Measurements from ENCODE around the gene GLI2. TPM values are rescaled to one million over a fixed set of nuclear protein-coding genes. Genes with fewer than 3 reads are reported as not detected.

Gene GLI2
- total and polyA plus RNA-seq, 2 donors (not counting 1 experiment from before 2014, with no cell fraction given) = 2.8 to 3.3 TPM

DNA sequence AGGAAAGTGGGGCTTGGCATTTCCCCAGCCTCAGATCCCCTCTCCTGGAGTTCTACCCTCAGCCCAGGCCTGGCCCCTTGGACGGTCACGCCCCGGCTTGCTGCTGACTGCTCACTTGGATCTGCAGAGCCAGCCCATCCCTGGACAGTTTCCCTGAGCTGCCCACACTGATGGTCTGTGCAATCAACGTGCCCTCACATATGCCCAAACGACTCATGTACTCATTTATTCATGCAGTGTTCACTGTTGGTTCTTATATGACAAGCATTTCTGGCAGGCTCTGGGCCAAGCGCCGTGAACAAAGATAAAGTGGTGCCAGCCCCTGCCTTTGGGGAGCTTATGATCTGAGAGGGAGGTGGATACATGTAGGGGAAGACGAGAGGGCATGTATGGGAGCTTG lies 20.3 kb upstream of the GLI2 start:
- H4K20me1 ChIP-seq (ENCODE audit: control insufficient read depth, extremely low read depth, insufficient read depth, low read length) = no peaks in the 10 kb centered on the region
- DNase-seq (ENCODE audit: low read depth in 2 of 2) = no peak
- H3K27ac ChIP-seq (ENCODE audit: insufficient read depth, low read length) = no peak overlapping the region
- H3K9me3 ChIP-seq (ENCODE audit: control insufficient read depth, insufficient read depth, low read depth, low read length) = no peaks in the 10 kb centered on the region
- H3K4me2 ChIP-seq (ENCODE audit: extremely low read depth, insufficient read depth, low read length) = no peak overlapping the region
- no peak overlapping the region for H3K4me3 ChIP-seq (replicated peaks in 1 of 4; ENCODE audit: control extremely low read depth in 1 of 4, insufficient read depth in 1 of 4, low read depth in 3 of 4, low read length in 4 of 4)
- peaks cover 5% of the 10 kb centered on the region for H3K4me1 ChIP-seq (ENCODE audit: control insufficient read depth, extremely low read depth, insufficient read depth, low read length)
- H3K79me2 ChIP-seq (ENCODE audit: control insufficient read depth, insufficient read depth, low read length) = no peaks in the 10 kb centered on the region
- H3K9ac ChIP-seq (ENCODE audit: insufficient read depth, low read length) = no peak overlapping the region
- no peak overlapping the region for H2AFZ ChIP-seq (ENCODE audit: low read length)
- no peaks in the 10 kb centered on the region for H3K36me3 ChIP-seq (ENCODE audit: control insufficient read depth, insufficient read depth, low read length)
- no peaks in the 10 kb centered on the region for H3K27me3 ChIP-seq (ENCODE audit: control insufficient read depth, insufficient read depth, low read length)
- no peak for TF ChIP-seq EZH2 (IDR thresholded peaks at IDR 0.05; ENCODE audit: low read length, missing control alignments)
- TF ChIP-seq, protein P1, sequence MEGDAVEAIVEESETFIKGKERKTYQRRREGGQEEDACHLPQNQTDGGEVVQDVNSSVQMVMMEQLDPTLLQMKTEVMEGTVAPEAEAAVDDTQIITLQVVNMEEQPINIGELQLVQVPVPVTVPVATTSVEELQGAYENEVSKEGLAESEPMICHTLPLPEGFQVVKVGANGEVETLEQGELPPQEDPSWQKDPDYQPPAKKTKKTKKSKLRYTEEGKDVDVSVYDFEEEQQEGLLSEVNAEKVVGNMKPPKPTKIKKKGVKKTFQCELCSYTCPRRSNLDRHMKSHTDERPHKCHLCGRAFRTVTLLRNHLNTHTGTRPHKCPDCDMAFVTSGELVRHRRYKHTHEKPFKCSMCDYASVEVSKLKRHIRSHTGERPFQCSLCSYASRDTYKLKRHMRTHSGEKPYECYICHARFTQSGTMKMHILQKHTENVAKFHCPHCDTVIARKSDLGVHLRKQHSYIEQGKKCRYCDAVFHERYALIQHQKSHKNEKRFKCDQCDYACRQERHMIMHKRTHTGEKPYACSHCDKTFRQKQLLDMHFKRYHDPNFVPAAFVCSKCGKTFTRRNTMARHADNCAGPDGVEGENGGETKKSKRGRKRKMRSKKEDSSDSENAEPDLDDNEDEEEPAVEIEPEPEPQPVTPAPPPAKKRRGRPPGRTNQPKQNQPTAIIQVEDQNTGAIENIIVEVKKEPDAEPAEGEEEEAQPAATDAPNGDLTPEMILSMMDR (conservative IDR thresholded peaks at IDR 0.05 in 1 of 2, IDR thresholded peaks at IDR 0.05 in 1 of 2; ENCODE audit: low read depth in 1 of 2, low read length in 2 of 2) = no peak

DNA sequence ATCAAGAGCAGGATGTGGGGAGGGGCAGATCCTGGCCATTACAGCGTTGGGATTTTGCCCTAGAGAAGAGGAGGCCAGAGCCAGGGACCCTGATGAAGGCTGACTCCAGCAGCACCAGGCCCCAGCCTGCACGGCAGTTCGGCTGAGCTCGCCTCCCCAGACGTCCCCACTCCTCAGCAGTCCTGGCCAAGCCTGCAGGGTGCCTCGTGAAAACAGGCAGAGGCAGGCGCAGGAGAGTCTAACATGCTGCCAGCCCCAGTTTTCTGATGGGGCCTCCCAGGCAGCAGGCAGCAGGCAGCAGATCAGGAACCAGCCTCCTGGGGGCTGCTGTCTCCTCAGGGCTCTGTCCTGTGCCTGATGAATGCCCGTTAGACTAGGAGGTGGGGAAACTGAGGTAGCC lies 19.7 kb upstream of the GLI2 start:
- H3K4me1 ChIP-seq (ENCODE audit: control insufficient read depth, extremely low read depth, insufficient read depth, low read length) = peaks cover 5% of the 10 kb centered on the region
- no peak overlapping the region for H2AFZ ChIP-seq (ENCODE audit: low read length)
- no peak overlapping the region for H3K4me3 ChIP-seq (replicated peaks in 1 of 4; ENCODE audit: control extremely low read depth in 1 of 4, insufficient read depth in 1 of 4, low read depth in 3 of 4, low read length in 4 of 4)
- H3K9me3 ChIP-seq (ENCODE audit: control insufficient read depth, insufficient read depth, low read depth, low read length) = no peaks in the 10 kb centered on the region
- H4K20me1 ChIP-seq (ENCODE audit: control insufficient read depth, extremely low read depth, insufficient read depth, low read length) = no peaks in the 10 kb centered on the region
- H3K79me2 ChIP-seq (ENCODE audit: control insufficient read depth, insufficient read depth, low read length) = no peaks in the 10 kb centered on the region
- DNase-seq (ENCODE audit: low read depth in 2 of 2) = no peak
- H3K4me2 ChIP-seq (ENCODE audit: extremely low read depth, insufficient read depth, low read length) = no peak overlapping the region
- no peaks in the 10 kb centered on the region for H3K27me3 ChIP-seq (ENCODE audit: control insufficient read depth, insufficient read depth, low read length)
- H3K27ac ChIP-seq (ENCODE audit: insufficient read depth, low read length) = no peak overlapping the region
- H3K36me3 ChIP-seq (ENCODE audit: control insufficient read depth, insufficient read depth, low read length) = no peaks in the 10 kb centered on the region
- TF ChIP-seq, protein P1 (conservative IDR thresholded peaks at IDR 0.05 in 1 of 2, IDR thresholded peaks at IDR 0.05 in 1 of 2; ENCODE audit: low read depth in 1 of 2, low read length in 2 of 2) = no peak
- no peak for TF ChIP-seq EZH2 (IDR thresholded peaks at IDR 0.05; ENCODE audit: low read length, missing control alignments)
- no peak overlapping the region for H3K9ac ChIP-seq (ENCODE audit: insufficient read depth, low read length)

DNA sequence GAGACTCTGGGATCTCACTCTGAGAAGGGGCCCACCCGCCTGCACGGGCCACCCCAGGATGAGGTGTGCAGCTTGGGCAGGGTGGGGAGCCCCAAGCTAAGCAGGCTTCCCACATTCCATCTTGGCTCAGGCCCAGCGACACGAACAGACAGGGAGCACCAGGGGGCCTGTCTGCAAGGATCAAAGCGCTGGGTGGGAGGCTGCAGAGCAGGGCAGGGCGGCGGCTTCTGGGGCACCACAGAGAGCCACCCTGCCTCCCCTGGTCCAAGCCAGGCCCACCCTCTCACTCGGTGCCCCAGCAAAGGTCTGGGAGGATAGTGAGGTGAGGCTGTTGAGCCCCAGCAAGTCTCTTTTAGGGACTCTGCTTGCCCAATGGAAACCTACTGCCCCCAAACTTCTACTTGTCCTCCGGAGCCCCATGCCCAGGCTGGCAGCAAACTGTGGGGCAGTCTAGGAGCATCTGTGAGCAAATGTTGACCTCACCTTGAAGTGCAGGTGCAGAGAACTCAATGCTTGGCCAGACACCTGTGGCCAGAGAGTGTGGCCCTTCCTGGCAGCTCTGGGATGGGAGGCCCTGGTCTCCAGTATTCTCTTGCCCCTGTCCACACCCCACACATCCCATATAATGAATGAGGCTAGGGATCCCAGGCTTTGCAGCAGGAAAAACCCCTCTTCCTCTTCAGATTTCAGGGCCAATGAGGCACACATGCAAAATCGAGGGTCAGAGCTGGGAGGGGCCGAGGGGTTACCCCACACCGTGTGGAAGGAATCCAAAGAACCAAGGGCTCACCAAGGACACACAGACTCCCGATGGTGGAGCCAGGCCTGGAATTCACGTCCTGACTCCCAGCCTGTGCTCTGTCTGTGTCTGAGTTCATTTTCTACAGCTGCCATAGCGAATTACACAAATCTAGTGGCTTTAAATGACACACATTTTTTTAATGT lies 18.8 kb upstream of the GLI2 start:
- H3K27me3 ChIP-seq (ENCODE audit: control insufficient read depth, insufficient read depth, low read length) = no peaks in the 10 kb centered on the region
- H3K9me3 ChIP-seq (ENCODE audit: control insufficient read depth, insufficient read depth, low read depth, low read length) = no peaks in the 10 kb centered on the region
- H3K36me3 ChIP-seq (ENCODE audit: control insufficient read depth, insufficient read depth, low read length) = no peaks in the 10 kb centered on the region
- H4K20me1 ChIP-seq (ENCODE audit: control insufficient read depth, extremely low read depth, insufficient read depth, low read length) = no peaks in the 10 kb centered on the region
- no peak overlapping the region for H3K9ac ChIP-seq (ENCODE audit: insufficient read depth, low read length)
- DNase-seq (ENCODE audit: low read depth in 2 of 2) = no peak
- H3K4me2 ChIP-seq (ENCODE audit: extremely low read depth, insufficient read depth, low read length) = no peak overlapping the region
- no peak overlapping the region for H2AFZ ChIP-seq (ENCODE audit: low read length)
- no peak overlapping the region for H3K27ac ChIP-seq (ENCODE audit: insufficient read depth, low read length)
- TF ChIP-seq, protein P1 (conservative IDR thresholded peaks at IDR 0.05 in 1 of 2, IDR thresholded peaks at IDR 0.05 in 1 of 2; ENCODE audit: low read depth in 1 of 2, low read length in 2 of 2) = no peak
- TF ChIP-seq EZH2 (IDR thresholded peaks at IDR 0.05; ENCODE audit: low read length, missing control alignments) = no peak
- H3K4me3 ChIP-seq (replicated peaks in 1 of 4; ENCODE audit: control extremely low read depth in 1 of 4, insufficient read depth in 1 of 4, low read depth in 3 of 4, low read length in 4 of 4) = no peak overlapping the region
- H3K4me1 ChIP-seq (ENCODE audit: control insufficient read depth, extremely low read depth, insufficient read depth, low read length) = peaks cover 4% of the 10 kb centered on the region
- H3K79me2 ChIP-seq (ENCODE audit: control insufficient read depth, insufficient read depth, low read length) = no peaks in the 10 kb centered on the region

Measured in fibroblast of lung (primary cell).